Globus pallidus (tissue), 1 donor: ENCODE results near the gene COPB2.
"Not testable (repeated sequence)": the region's sequence is repeated elsewhere in the genome, so short reads cannot be mapped to it uniquely, and the experiment has no call there.

Source experiments
- DNase-seq: peaks from one replicate; pipeline ENCODE4 v3.0.0-alpha.2; 2015; ENCODE audit warnings: low spot score

The COPB2 gene

DNA sequence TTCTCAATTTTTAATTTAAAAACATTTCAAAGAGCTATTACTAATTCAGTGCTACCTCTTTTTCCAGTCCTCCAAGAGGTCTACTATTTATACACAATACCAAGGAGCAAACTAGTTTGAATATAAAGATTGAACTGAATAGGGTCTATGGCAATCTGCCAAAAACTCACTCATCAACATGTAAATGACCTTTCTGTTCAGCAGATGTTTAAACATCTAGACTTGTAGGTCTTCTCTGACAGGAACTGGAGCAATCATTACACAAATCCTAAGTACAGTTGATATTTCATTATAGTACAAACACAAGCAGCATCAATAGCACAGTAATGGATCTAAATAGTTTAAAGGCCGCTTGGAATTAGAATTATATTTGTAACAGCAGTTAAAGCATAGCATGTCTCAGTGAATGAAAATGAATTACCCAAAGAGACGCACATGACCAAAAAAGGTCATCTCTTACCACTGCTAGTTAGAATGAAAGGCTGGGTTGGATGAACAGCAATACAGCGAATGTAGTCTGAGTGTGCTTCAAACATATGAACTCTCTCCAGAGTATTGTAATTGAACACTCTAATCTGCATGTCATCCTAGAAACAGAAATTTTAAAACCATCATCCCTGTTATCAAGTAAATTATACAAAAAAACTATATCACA lies 10.7 kb downstream of the COPB2 start:
- DNase-seq, result no peak

GRCh38 chr3:139377378-139377777 lies 12.1 kb downstream of the COPB2 start:
- no peak for DNase-seq

GRCh38 chr3:139374099-139374498 lies 15.3 kb downstream of the COPB2 start:
- DNase-seq, result no peak

DNA sequence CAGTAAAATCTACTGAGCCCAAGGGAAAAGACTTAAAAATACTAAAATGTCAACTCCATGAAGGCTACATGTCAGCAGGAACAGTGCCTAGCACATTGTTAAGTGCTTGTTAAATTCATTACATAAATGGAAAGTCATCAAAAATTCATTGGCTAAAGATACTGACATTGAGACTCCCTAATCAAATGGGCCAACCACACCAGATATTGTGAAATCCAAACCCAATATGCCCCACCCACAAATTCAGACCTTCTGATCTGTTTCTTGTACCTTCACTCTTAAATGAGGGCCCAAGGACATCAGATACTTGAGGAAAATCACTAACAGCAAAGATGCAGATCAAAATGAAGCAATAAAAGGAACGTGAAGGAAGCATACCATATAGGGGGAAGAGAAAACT lies 24.9 kb downstream of the COPB2 start:
- DNase-seq, result no peak

DNA sequence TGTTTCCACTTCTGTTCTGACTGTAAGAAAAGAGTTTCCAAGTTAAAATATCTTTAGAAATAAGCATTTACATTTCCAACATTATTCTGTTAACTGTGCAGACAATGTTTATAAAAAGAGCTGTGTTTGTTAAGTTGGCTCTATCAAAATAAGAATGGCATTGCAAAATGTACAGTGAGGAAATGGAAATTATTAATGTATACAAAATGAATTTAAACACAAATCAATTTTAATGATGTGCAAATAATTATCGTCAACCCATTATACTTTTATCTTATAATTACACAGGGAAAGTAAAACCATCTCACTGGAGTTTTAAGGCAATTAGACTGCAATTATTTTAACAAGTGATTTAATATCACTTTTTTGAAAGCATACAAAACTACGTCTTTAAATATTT lies 28.2 kb downstream of the COPB2 start:
- DNase-seq, result no peak

DNA sequence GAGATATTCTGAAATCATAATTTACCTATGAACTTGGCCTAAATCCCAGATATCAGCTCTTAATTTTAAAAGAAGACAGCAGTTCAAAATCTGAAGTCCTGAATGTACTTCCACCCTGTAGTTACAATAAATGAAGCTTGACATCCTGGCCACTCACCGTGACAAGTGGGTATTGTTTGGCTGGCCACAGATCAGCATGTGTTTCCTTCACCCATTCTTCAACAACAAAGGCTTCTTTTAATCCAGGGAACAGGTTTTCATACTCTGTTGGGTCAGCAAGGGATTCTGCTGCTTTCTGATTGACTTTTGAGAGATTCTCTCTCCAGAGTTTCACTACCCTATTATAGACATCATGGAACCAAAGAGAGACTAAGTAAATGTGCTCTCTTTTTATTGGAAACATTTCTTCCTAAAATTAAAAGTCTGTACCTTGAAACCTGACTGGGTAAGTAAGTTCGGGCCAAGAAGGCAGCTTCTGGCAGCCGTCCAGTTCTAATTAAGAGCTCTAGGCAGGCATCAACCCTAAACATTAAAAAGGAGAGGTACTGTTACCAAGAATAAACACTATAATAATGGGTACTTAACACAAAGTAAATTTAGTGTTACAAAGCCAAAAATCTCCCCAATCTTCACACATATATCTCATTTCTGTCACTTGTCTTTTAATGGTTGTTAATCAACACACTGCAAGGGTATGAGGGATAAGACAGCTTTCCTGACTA lies 30.4 kb downstream of the COPB2 start:
- DNase-seq, result peak; percentile 33

- DNase-seq, result no peak
These were observed 31.5 kb downstream of the COPB2 start for GRCh38 chr3:139357899-139358298.

DNA sequence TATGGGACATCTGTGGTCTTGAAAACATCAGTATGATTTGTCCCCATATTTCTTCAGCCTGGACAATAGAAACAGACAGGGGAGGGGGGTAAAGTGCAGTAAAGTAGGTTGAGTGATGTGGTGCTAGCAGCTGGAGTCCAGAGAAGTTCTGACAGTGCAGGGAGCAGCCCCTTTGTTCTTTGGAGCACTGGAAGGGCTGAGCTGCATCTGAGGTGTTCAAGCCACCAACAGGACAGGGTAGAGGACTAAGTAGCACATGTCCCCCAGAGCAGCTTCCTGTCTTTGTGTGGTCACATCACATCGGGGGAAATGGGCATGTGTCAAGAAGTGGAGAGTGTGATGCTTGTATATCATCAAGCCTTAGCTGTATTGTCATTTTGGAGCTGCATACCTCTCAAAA lies 33.6 kb downstream of the COPB2 start:
- no peak for DNase-seq

GRCh38 chr3:139355476-139355875 lies 34.0 kb downstream of the COPB2 start:
- peak; percentile 70 for DNase-seq

GRCh38 chr3:139354661-139355060 lies 34.8 kb downstream of the COPB2 start:
- DNase-seq, result no peak

- DNase-seq, result peak; percentile 58
These were observed 35.4 kb downstream of the COPB2 start for GRCh38 chr3:139353920-139354556.

DNA sequence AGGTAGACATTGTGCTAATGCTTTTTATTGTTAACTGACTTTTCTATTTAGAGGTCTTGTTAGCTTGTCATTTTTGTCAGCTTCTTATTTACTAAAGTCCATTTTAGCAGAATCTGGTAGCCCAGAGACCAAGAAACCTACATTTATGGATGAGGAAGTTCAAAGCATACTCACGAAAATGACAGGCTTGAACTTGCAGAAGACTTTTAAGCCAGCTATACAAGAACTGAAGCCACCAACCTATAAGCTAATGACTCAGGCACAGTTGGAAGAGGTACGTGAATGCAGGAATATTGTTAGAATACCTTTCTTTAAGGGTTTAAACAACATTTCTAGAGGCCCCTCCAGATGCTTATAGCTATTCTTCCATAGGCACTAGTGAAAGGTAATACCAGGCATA lies 42.7 kb downstream of the COPB2 start:
- DNase-seq, result no peak

- DNase-seq, result peak; percentile 89
These were observed 45.3 kb downstream of the COPB2 start, which contains the start of gene MRPS22 for GRCh38 chr3:139343895-139344856. MRPS22 (plus strand) TSS chr3:139344020; CDS start chr3:139344027, 7 bp downstream.

GRCh38 chr3:139342054-139342453 lies 47.4 kb downstream of the COPB2 start:
- no peak for DNase-seq

GRCh38 chr3:139340784-139341183 lies 48.7 kb downstream of the COPB2 start:
- no peak for DNase-seq

GRCh38 chr3:139339219-139339906 lies 50.1 kb downstream of the COPB2 start:
- no peak for DNase-seq

GRCh38 chr3:139338405-139338804 lies 51.0 kb downstream of the COPB2 start:
- DNase-seq, result no peak

- DNase-seq, result not testable (repeated sequence)
These were observed 54.8 kb downstream of the COPB2 start for GRCh38 chr3:139334675-139335074.

- DNase-seq, result no peak
These were observed 57.4 kb downstream of the COPB2 start for GRCh38 chr3:139332092-139332491.

- peak; percentile 79 for DNase-seq
These were observed 60.0 kb downstream of the COPB2 start for GRCh38 chr3:139329364-139329850.

DNA sequence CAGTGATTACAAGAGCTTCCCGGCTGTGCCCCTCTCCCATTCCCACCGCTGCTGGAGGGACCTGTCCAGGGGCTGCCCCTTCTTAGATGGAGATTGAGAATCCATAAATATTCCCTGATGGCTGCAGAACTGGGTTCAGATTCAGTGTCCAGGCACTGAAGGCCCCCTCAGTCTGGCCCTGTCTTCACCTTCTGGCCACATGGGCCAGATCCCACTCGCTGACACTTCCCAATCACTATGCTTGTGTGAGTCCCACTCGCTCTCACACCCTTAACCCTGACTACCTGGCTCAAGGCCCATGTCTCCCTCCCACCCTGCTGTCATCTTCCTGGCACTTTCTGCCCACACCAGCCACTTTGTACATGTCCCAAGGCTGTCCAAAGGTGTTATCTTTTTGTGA lies 61.1 kb downstream of the COPB2 start:
- no peak for DNase-seq
